ENCODE data around the gene RPP30.

RPP30 gene

GRCh38 chr10:90871766-90872647 is at the start of gene RPP30:
TSS of gene RPP30 (plus strand) at chr10:90871974. CDS start at chr10:90871987, 13 bp downstream.
- DNase-seq (ENCODE audit: low read depth) = peak; percentile 72

GRCh38 chr10:90822508-90822907 is 49.3 kb upstream of the RPP30 start:
- no peak for DNase-seq (ENCODE audit: low read depth)

GRCh38 chr10:90832111-90832510 is 39.7 kb upstream of the RPP30 start:
- no peak for DNase-seq (ENCODE audit: low read depth)

- DNase-seq (ENCODE audit: low read depth) = no peak
Observed at GRCh38 chr10:90834326-90834725, 37.4 kb upstream of the RPP30 start.

- DNase-seq (ENCODE audit: low read depth) = no peak
Observed at GRCh38 chr10:90837486-90837885, 34.3 kb upstream of the RPP30 start.

- no peak for DNase-seq (ENCODE audit: low read depth)
Observed at GRCh38 chr10:90842725-90843124, 29.0 kb upstream of the RPP30 start.

GRCh38 chr10:90845726-90846125 is 26.0 kb upstream of the RPP30 start:
- no peak for DNase-seq (ENCODE audit: low read depth)

GRCh38 chr10:90846746-90847145 is 25.0 kb upstream of the RPP30 start:
- no peak for DNase-seq (ENCODE audit: low read depth)

- DNase-seq (ENCODE audit: low read depth) = no peak
Observed at GRCh38 chr10:90847436-90847835, 24.3 kb upstream of the RPP30 start.

GRCh38 chr10:90849956-90850749 is 21.6 kb upstream of the RPP30 start:
- DNase-seq (ENCODE audit: low read depth) = no peak

GRCh38 chr10:90855126-90855525 is 16.6 kb upstream of the RPP30 start:
- no peak for DNase-seq (ENCODE audit: low read depth)

GRCh38 chr10:90856261-90856660 is 15.5 kb upstream of the RPP30 start:
- no peak for DNase-seq (ENCODE audit: low read depth)

GRCh38 chr10:90856964-90857634 is 14.7 kb upstream of the RPP30 start:
- no peak for DNase-seq (ENCODE audit: low read depth)

GRCh38 chr10:90857635-90858460 is 13.9 kb upstream of the RPP30 start, which contains the start of gene HTR7:
TSS of gene HTR7 (minus strand) at chr10:90858039. CDS start at chr10:90857671, 368 bp downstream.
- DNase-seq (ENCODE audit: low read depth) = peak; percentile 52

GRCh38 chr10:90858461-90858968 is 13.3 kb upstream of the RPP30 start:
- DNase-seq (ENCODE audit: low read depth) = no peak

- DNase-seq (ENCODE audit: low read depth) = no peak
Observed at GRCh38 chr10:90859321-90859751, 12.4 kb upstream of the RPP30 start.

- DNase-seq (ENCODE audit: low read depth) = no peak
Observed at GRCh38 chr10:90860790-90861189, 11.0 kb upstream of the RPP30 start.

- no peak for DNase-seq (ENCODE audit: low read depth)
Observed at GRCh38 chr10:90862908-90863514, 8.8 kb upstream of the RPP30 start.

- DNase-seq (ENCODE audit: low read depth) = no peak
Observed at GRCh38 chr10:90865401-90865800, 6.4 kb upstream of the RPP30 start.

- DNase-seq (ENCODE audit: low read depth) = no peak
Observed at GRCh38 chr10:90866050-90866598, 5.7 kb upstream of the RPP30 start.

Data from activated T-helper 1 cell treated with Interleukin-2 at 50 U/mL for 16 hours (primary cell).